T-helper 2 cell treated with Interferon-gamma antibody and Interleukin-4, amounts not matched to agents 5 μg/mL and 100 μg/mL, for 36 hours (primary cell): Measurements from ENCODE around the gene NR2E3.

Experiments
- DNase-seq: peaks from one replicate; pipeline ENCODE4 v3.0.0; 2021; ENCODE audit warnings: low spot score
- H3K27ac Mint-ChIP-seq: one replicate; pipeline ENCODE4 v1.8.0; 2021; ENCODE audit warnings: mild to moderate bottlenecking, mixed read lengths
- H3K27me3 Mint-ChIP-seq: one replicate; pipeline ENCODE4 v1.8.0; 2021; ENCODE audit warnings: low read depth, mixed read lengths
- H3K36me3 Mint-ChIP-seq: one replicate; pipeline ENCODE4 v1.8.0; 2021; ENCODE audit warnings: low read depth, mixed read lengths
- H3K4me1 Mint-ChIP-seq: one replicate; pipeline ENCODE4 v1.8.0; 2021; ENCODE audit warnings: low read depth, mixed read lengths
- H3K4me3 Mint-ChIP-seq: one replicate; pipeline ENCODE4 v1.8.0; 2022; ENCODE audit warnings: mild to moderate bottlenecking, moderate library complexity, mixed read lengths
- H3K9me3 Mint-ChIP-seq: one replicate; pipeline ENCODE4 v1.8.0; 2021; ENCODE audit warnings: mixed read lengths

The NR2E3 gene

GRCh38 chr15:71810256-71811035, at the start of gene NR2E3:
Gene NR2E3, plus strand, starts transcription at chr15:71810554. Its CDS starts 190 bp downstream, at chr15:71810744.
- no peaks in the 10 kb centered on the region for H3K27me3 Mint-ChIP-seq
- no peaks in the 10 kb centered on the region for H3K4me1 Mint-ChIP-seq

GRCh38 chr15:71760852-71761251, 49.5 kb upstream of the NR2E3 start:
- DNase-seq: no peak
- Mint-ChIP-seq H3K27ac (no peak overlapping the region), H3K27me3 (peaks cover 5% of the 10 kb centered on the region), H3K4me3 (no peak overlapping the region), H3K9me3 (peaks cover 22% of the 10 kb centered on the region), H3K36me3 (no peaks in the 10 kb centered on the region), H3K4me1 (no peaks in the 10 kb centered on the region)

More at GRCh38 chr15:71810256-71811035, at the start of gene NR2E3:
- Mint-ChIP-seq H3K9me3 (no peaks in the 10 kb centered on the region), H3K36me3 (no peaks in the 10 kb centered on the region), H3K4me3 (no peak within 1 kb of the TSS), H3K27ac (no peak within 1 kb of the TSS)
- DNase-seq: no peak

DNA sequence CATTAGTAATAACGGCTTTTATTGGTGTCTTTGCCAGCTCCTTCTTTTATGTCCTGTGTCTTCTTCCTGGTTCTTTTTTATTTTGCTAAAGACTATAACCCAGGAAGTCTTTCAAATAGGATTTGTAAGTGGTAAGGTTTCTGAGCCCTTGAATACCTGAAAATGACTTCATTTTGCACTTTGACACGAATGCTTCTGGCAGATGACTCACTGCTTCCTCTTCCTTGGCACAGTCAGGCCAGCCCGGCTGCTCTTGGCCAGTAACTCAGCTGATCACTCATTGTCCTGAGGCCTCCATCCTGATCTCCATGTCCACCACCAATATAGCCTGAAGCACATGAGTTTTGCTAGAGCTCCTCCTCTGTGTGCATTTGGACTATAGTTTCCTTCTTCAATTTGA, 48.7 kb upstream of the NR2E3 start:
- H3K4me3 Mint-ChIP-seq: no peak overlapping the region
- H3K27me3 Mint-ChIP-seq: peaks cover 4% of the 10 kb centered on the region
- H3K27ac Mint-ChIP-seq: no peak overlapping the region
- no peaks in the 10 kb centered on the region for H3K36me3 Mint-ChIP-seq
- H3K4me1 Mint-ChIP-seq: no peaks in the 10 kb centered on the region
- H3K9me3 Mint-ChIP-seq: peaks cover 22% of the 10 kb centered on the region
- DNase-seq: no peak

DNA sequence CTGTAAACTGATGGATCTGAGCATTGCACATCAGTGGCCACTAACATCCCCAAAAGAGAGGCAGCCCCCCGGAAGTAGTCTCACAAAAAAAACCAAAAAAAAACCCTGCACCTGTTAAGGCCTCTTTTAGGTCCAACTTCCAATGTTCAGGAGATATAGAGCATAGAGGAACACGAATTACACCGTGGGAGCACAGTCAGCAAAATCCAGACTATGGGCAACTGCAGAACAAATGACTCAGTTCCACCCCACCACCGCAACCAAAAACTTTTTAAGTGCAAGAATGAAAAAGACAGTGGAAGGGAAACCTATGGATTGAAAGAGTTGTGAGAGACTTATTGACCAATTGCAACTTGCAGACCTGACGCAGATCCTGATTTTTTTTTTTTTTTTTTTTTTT, 42.2 kb upstream of the NR2E3 start:
- Mint-ChIP-seq H3K27me3 (peaks cover 7% of the 10 kb centered on the region), H3K4me3 (no peak overlapping the region), H3K27ac (no peak overlapping the region), H3K4me1 (no peaks in the 10 kb centered on the region), H3K9me3 (no peaks in the 10 kb centered on the region), H3K36me3 (no peaks in the 10 kb centered on the region)
- DNase-seq: no peak

GRCh38 chr15:71773206-71773859, 37.0 kb upstream of the NR2E3 start:
- no peaks in the 10 kb centered on the region for H3K9me3 Mint-ChIP-seq
- H3K27ac Mint-ChIP-seq: no peak overlapping the region
- DNase-seq: no peak
- no peaks in the 10 kb centered on the region for H3K36me3 Mint-ChIP-seq
- H3K4me1 Mint-ChIP-seq: no peaks in the 10 kb centered on the region
- no peak overlapping the region for H3K4me3 Mint-ChIP-seq
- peaks cover 4% of the 10 kb centered on the region for H3K27me3 Mint-ChIP-seq

DNA sequence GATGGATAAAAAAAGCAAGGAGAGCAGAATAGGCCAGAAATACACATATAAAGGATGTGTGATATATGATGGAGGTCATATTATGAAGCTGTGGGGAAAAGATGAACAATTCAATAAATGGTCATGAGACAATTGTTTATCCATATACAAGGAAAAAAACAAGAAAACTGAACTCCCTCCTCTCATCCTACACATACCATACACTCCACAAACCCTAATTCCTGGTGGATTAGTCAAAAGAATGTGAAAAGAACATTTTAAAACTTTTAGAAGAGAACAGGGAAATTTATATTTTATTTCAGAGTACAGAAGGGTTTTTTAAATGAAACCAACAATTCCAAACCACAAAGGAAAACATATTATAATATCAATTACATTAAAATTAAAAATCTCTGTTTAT, 34.5 kb upstream of the NR2E3 start:
- H3K27me3 Mint-ChIP-seq: peaks cover 2% of the 10 kb centered on the region
- no peak overlapping the region for H3K27ac Mint-ChIP-seq
- no peaks in the 10 kb centered on the region for H3K36me3 Mint-ChIP-seq
- no peak overlapping the region for H3K4me3 Mint-ChIP-seq
- H3K4me1 Mint-ChIP-seq: peaks cover 10% of the 10 kb centered on the region
- no peak for DNase-seq
- H3K9me3 Mint-ChIP-seq: no peaks in the 10 kb centered on the region

GRCh38 chr15:71776304-71776703, 34.0 kb upstream of the NR2E3 start:
- peaks cover 13% of the 10 kb centered on the region for H3K4me1 Mint-ChIP-seq
- H3K4me3 Mint-ChIP-seq: no peak overlapping the region
- H3K9me3 Mint-ChIP-seq: no peaks in the 10 kb centered on the region
- H3K36me3 Mint-ChIP-seq: no peaks in the 10 kb centered on the region
- no peak overlapping the region for H3K27ac Mint-ChIP-seq
- no peak for DNase-seq
- peaks cover 2% of the 10 kb centered on the region for H3K27me3 Mint-ChIP-seq

- no peaks in the 10 kb centered on the region for H3K27me3 Mint-ChIP-seq
- H3K36me3 Mint-ChIP-seq: no peaks in the 10 kb centered on the region
- H3K9me3 Mint-ChIP-seq: no peaks in the 10 kb centered on the region
- no peak overlapping the region for H3K4me3 Mint-ChIP-seq
- no peak for DNase-seq
- peaks cover 17% of the 10 kb centered on the region for H3K4me1 Mint-ChIP-seq
- no peak overlapping the region for H3K27ac Mint-ChIP-seq
Measured at GRCh38 chr15:71777216-71777943, 33.0 kb upstream of the NR2E3 start.

DNA sequence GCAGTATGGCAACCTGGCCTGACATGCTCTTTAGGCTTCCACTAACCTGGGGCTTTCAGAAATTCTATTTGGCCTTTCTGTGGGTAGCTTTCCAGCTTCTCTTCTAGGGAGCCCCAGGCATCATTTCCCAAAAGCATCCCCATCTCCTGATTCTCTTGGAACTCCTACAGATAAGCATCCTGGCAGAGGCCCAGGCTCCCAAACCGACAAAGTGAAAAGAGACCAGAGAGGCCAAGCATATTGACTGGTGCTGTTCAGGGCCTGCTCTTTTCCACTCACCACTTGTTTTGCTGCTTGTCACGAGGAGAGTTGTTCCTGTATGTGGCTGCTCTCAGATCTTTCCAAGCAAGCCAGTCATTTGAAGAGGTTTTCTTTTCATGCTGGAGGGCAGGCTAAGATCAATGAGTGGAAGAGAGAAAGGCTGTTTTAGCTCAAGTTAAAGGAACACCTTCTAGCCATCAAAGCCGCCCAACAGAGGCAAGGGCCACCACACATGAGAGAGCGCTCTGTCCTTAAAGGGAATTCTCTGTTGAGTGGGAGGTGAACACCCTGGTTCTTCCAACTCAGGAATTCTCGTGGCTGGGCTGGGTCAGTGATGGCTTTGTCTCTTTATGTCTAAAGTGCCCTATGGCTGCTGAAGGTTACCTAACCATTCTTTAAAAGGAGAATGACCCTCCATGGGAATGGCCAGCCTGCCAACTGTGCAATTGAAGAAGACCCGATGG, 31.1 kb upstream of the NR2E3 start:
- H3K27ac Mint-ChIP-seq: no peak overlapping the region
- H3K9me3 Mint-ChIP-seq: no peaks in the 10 kb centered on the region
- H3K36me3 Mint-ChIP-seq: no peaks in the 10 kb centered on the region
- no peaks in the 10 kb centered on the region for H3K27me3 Mint-ChIP-seq
- DNase-seq: no peak
- no peak overlapping the region for H3K4me3 Mint-ChIP-seq
- peaks cover 17% of the 10 kb centered on the region for H3K4me1 Mint-ChIP-seq

DNA sequence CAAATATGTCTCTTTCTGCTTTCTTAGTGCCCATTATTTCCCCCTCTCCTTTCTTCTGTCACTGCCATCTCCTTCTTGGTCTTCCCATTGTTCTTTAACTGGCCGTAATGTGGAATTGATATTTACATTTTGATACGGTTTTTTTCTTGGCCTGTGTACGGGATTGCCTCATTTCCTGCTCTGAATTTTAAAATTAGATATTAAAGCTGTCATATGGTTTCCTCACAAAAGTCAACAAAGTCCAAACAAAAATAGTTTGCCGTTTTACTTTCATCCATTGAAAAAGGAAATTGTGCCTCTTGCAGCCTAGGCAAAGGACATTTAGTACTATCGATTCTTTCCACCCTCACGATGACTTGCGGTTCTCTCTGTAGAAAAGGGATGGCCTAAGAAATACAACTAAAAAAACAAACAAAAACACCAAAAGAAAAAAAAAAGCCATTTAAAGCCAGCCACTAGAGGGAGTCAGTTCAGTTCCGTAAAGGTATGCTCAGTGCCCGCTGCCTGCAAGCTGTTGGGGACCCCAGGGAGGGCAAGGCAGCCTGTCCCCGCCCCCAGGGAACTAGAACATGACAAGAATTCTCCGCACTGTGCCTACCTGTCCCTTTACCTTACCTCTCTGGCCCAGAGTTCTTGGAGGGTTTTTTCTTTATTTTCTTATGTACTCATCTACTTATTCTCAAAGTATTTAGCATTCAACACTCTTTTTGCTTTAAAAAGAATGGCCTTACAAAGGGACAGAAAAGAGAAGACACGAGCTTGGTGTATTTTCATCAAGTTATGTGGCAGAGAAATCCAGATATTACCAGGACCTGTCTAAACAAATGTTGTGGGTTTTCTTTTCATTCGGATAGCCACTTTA, 30.0 kb upstream of the NR2E3 start:
- H3K9me3 Mint-ChIP-seq: no peaks in the 10 kb centered on the region
- peaks cover 17% of the 10 kb centered on the region for H3K4me1 Mint-ChIP-seq
- no peaks in the 10 kb centered on the region for H3K36me3 Mint-ChIP-seq
- peak; percentile 25 for DNase-seq
- peaks cover 6% of the 10 kb centered on the region for H3K27me3 Mint-ChIP-seq
- peak overlapping the region; percentile 76 for H3K27ac Mint-ChIP-seq
- peak overlapping the region; percentile 37 for H3K4me3 Mint-ChIP-seq

- Mint-ChIP-seq H3K36me3 (no peaks in the 10 kb centered on the region), H3K4me1 (peaks cover 17% of the 10 kb centered on the region), H3K27ac (peak overlapping the region; percentile 60), H3K4me3 (peak overlapping the region; percentile 3), H3K9me3 (no peaks in the 10 kb centered on the region), H3K27me3 (peaks cover 8% of the 10 kb centered on the region)
- DNase-seq: peak; percentile 30
Measured at GRCh38 chr15:71781179-71781964, 29.0 kb upstream of the NR2E3 start.

DNA sequence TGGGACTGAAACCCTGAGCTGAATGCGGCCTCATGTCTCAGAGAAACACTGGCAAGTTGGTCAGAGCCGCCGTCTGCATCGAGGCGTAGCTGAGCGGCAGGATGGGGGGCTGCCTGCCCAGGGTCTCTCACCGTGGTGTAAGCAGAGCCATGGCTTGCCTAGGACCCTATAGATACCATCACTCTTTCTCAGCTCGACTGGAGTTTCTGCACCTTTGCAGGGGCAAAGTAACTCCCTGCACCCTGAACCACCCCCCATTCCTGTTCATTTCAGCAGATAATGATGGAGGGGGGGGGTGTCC, 28.4 kb upstream of the NR2E3 start:
- H3K9me3 Mint-ChIP-seq: no peaks in the 10 kb centered on the region

More for the DNA sequence above, 28.4 kb upstream of the NR2E3 start:
- Mint-ChIP-seq H3K4me1 (peaks cover 17% of the 10 kb centered on the region), H3K27ac (no peak overlapping the region), H3K36me3 (no peaks in the 10 kb centered on the region), H3K27me3 (peaks cover 14% of the 10 kb centered on the region), H3K4me3 (no peak overlapping the region)
- DNase-seq: no peak
